Spleen (tissue), 11 donors: ENCODE data around the gene USP13. TPM values are rescaled to one million over a fixed set of nuclear protein-coding genes. Genes with fewer than 3 reads are reported as not detected.

Experiments
- DNase-seq: peaks from one replicate; pipeline ENCODE4 v3.0.0-alpha.2; 2020
- H3K27ac ChIP-seq, 8 donors: fragments of 200-600 bp; sonication (generic) in 7 of 8; 1 replicate in 4 of 8; 2 replicates in 4 of 8; pipeline versions ENCODE4 v1.5.0 to v1.8.0; 2016 to 2021; ENCODE audit warnings: inconsistent platforms in 4 of 8, mild to moderate bottlenecking in 4 of 8, moderate library complexity in 1 of 8
- H3K27me3 ChIP-seq, 7 donors: fragments of 200-600 bp; sonication (generic) in 6 of 7; replicated peaks in 1 of 7; 1 replicate in 4 of 7; 2 replicates in 3 of 7; pipeline versions ENCODE4 v1.5.0 to v1.8.0; 2016 to 2021; ENCODE audit warnings: inconsistent platforms in 3 of 7, mild to moderate bottlenecking in 1 of 7
- H3K36me3 ChIP-seq, 6 donors: fragments of 200-600 bp; sonication (generic) in 5 of 6; 1 replicate in 4 of 6; 2 replicates in 2 of 6; pipeline versions ENCODE4 v1.5.0 to v1.8.0; 2016 to 2021; ENCODE audit warnings: inconsistent platforms in 2 of 6
- H3K4me1 ChIP-seq, 6 donors: fragments of 200-600 bp; sonication (generic) in 5 of 6; 1 replicate in 3 of 6; 2 replicates in 3 of 6; pipeline versions ENCODE4 v1.5.0 to v1.8.0; 2016 to 2021; ENCODE audit warnings: inconsistent platforms in 3 of 6
- H3K4me3 ChIP-seq, 8 donors: fragments of 200-600 bp; sonication (generic) in 7 of 8; 1 replicate in 4 of 8; 2 replicates in 4 of 8; pipeline versions ENCODE4 v1.5.0 to v1.8.0; 2016 to 2021; ENCODE audit warnings: inconsistent platforms in 4 of 8, mild to moderate bottlenecking in 4 of 8, moderate library complexity in 2 of 8
- H3K9me3 ChIP-seq, 8 donors: fragments of 200-600 bp; sonication (generic) in 7 of 8; 1 replicate in 4 of 8; 2 replicates in 4 of 8; pipeline versions ENCODE4 v1.5.0 to v1.8.0; 2016 to 2021; ENCODE audit warnings: inconsistent platforms in 4 of 8
- CTCF ChIP-seq, 11 experiments: fragments of 200-600 bp in 7 of 11; fragments of 450-650 bp in 4 of 11; sonication (generic) in 4 of 11; IDR thresholded peaks in 8 of 11; conservative IDR thresholded peaks in 3 of 11; 1 replicate in 7 of 11; 2 replicates in 4 of 11; pipeline versions ENCODE4 v1.4.0 to v1.8.0; 2016 to 2021; ENCODE audit warnings: antibody characterized with exemption in 11 of 11, inconsistent platforms in 4 of 11, mild to moderate bottlenecking in 1 of 11
- POLR2A ChIP-seq, 3 donors: fragments of 450-650 bp; IDR thresholded peaks; one replicate each; pipeline ENCODE4 v1.5.1; 2017; ENCODE audit warnings: antibody characterized with exemption in 3 of 3, mild to moderate bottlenecking in 1 of 3
- POLR2AphosphoS5 ChIP-seq, 3 donors: sonication (generic); formaldehyde crosslinking; IDR thresholded peaks; one replicate each; pipeline ENCODE4 v1.5.1; 2017; ENCODE audit warnings: antibody characterized with exemption in 3 of 3
- WGBS, 5 donors: extraction: QIAGEN DNeasy Blood & Tissue Kit in 3 of 5; methylation state at CpG; one replicate each; pipeline versions ENCODE4 v1.1.5 to v1.1.7; 2013 to 2018; 5-methylcytosine and 5-hydroxymethylcytosine counted together
- intact Hi-C: fragments of 100-400 bp; cut with DNase I; formaldehyde crosslinking; loops from one replicate; pipeline ENCODE4 v1.15.0; 2023; ENCODE audit warnings: low total_unique reads
- polyA plus RNA-seq, 3 donors: library from polyadenylated mRNA; stranded (reverse); fragments of 200-250 nt; gene quantifications; one replicate each; pipeline ENCODE4 v1.2.1, GENCODE V29; 2013
- total RNA-seq, 7 donors: library from RNA; depleted of rRNA in 3 of 7; stranded (reverse); fragments of >200 nt in 3 of 7; fragmentation: NEBNext Ultra II Directional in 4 of 7; extraction: Animal tissue kit (Norgen Biotek cat#: 25700) in 4 of 7; gene quantifications; one replicate each; pipeline versions ENCODE4 v1.1.0 to v1.2.1, GENCODE V29; 2016 to 2021
- donor health status: healthy with polysubstance abuse.
- donor health status: DM: no; HTN: no; CAD: no; lungs with moderate emphysema.
- donor health status: DM: no; HTN: no; CAD: no.
- donor health status: Bipolar disorder and iron deficiency.
- donor health status: healthy.
- donor health status: DM: no; HTN: no; CAD: no.
- donor health status: DM: yes; HTN: yes; CAD: no.

The USP13 gene
- total and polyA plus RNA-seq, 10 donors = 1.1 to 9.4 (median 7.1) TPM

- intact Hi-C loops = no loop called here
- 78 to 99% (median 96%) methylated on average over 3 of the region's 3 CpGs for WGBS, 5 donors
- no peak overlapping the region for H3K4me3 ChIP-seq
- H3K4me1 ChIP-seq = no peaks in the 10 kb centered on the region
- H3K27me3 ChIP-seq = no peaks in the 10 kb centered on the region
- no peak for DNase-seq
- TF ChIP-seq POLR2AphosphoS5 (IDR thresholded peaks at IDR 0.05) (no peak), POLR2A (IDR thresholded peaks at IDR 0.05) (no peak), CTCF (IDR thresholded peaks at IDR 0.05 in 8 of 11, conservative IDR thresholded peaks at IDR 0.05 in 3 of 11) (no peak)
- H3K36me3 ChIP-seq = peaks cover 0 to 44% (median 7%) of the 10 kb centered on the region in 6 donors
- H3K9me3 ChIP-seq = no peaks in the 10 kb centered on the region
- no peak overlapping the region for H3K27ac ChIP-seq
Measured at GRCh38 chr3:179703816-179704215, 51.0 kb downstream of the USP13 start.

- H3K27me3 ChIP-seq = no peaks in the 10 kb centered on the region
- H3K36me3 ChIP-seq = peaks cover 0 to 61% (median 11%) of the 10 kb centered on the region in 6 donors
- WGBS, 5 donors = 67 to 95% (median 87%) methylated on average over 1 of the region's 1 CpG
- no peak for DNase-seq
- no peak overlapping the region for H3K27ac ChIP-seq
- H3K4me3 ChIP-seq = no peak overlapping the region
- no peak for TF ChIP-seq POLR2AphosphoS5 (IDR thresholded peaks at IDR 0.05)
- no peak for TF ChIP-seq POLR2A (IDR thresholded peaks at IDR 0.05)
- no peak for TF ChIP-seq CTCF (IDR thresholded peaks at IDR 0.05 in 8 of 11, conservative IDR thresholded peaks at IDR 0.05 in 3 of 11)
- intact Hi-C loops = no loop called here
- H3K4me1 ChIP-seq = no peaks in the 10 kb centered on the region
- H3K9me3 ChIP-seq = no peaks in the 10 kb centered on the region
Measured at GRCh38 chr3:179706233-179706632, 53.4 kb downstream of the USP13 start.

- peaks cover 0 to 55% (median 11%) of the 10 kb centered on the region in 6 donors for H3K36me3 ChIP-seq
- TF ChIP-seq POLR2AphosphoS5 (IDR thresholded peaks at IDR 0.05) (no peak), CTCF (IDR thresholded peaks at IDR 0.05 in 8 of 11, conservative IDR thresholded peaks at IDR 0.05 in 3 of 11) (no peak), POLR2A (IDR thresholded peaks at IDR 0.05) (no peak)
- no peak overlapping the region for H3K4me3 ChIP-seq
- intact Hi-C loops = no loop called here
- no peaks in the 10 kb centered on the region for H3K27me3 ChIP-seq
- H3K27ac ChIP-seq = no peak overlapping the region
- WGBS, 5 donors = 90 to 96% (median 92%) methylated on average over 5 of the region's 5 CpGs
- no peaks in the 10 kb centered on the region for H3K9me3 ChIP-seq
- DNase-seq = no peak
- no peaks in the 10 kb centered on the region for H3K4me1 ChIP-seq
Measured at GRCh38 chr3:179710079-179710478, 57.2 kb downstream of the USP13 start.

DNA sequence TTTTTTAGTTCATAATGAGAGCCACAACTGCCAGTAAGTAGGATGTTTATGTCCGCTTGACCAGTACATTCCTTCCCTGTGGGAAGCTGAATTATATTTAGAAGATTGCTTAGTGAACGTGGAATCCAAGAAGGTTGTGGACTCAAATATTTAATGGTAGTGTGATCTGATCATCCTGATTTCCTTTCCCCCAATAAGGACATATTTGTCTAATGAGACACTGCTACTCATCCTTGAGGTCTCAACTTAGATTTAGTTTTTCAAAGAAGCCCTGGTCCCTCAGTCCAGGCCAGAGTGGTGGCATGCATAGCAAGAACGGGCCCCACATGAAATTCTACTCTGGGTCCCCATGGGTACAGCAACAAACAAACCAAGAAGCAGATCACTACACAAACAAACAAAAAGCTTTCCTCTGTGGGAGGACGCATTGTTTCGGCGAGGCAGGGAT is 60.8 kb downstream of the USP13 start:
- no peak for TF ChIP-seq POLR2AphosphoS5 (IDR thresholded peaks at IDR 0.05)
- no peak for TF ChIP-seq POLR2A (IDR thresholded peaks at IDR 0.05)
- TF ChIP-seq CTCF (IDR thresholded peaks at IDR 0.05 in 8 of 11, conservative IDR thresholded peaks at IDR 0.05 in 3 of 11) = no peak
- Histone ChIP-seq H3K27ac (no peak overlapping the region), H3K4me3 (no peak overlapping the region), H3K36me3 (peaks cover 0 to 41% (median 4%) of the 10 kb centered on the region in 6 donors), H3K27me3 (no peaks in the 10 kb centered on the region), H3K4me1 (no peaks in the 10 kb centered on the region), H3K9me3 (no peaks in the 10 kb centered on the region)
- 93 to 94% (median 93%) methylated on average over 6 of the region's 6 CpGs for WGBS, 5 donors
- intact Hi-C loops = no loop called here
- DNase-seq = no peak
